Gastroesophageal sphincter (tissue), 4 donors: ENCODE results near the gene CNIH2. TPM values are rescaled to one million over a fixed set of nuclear protein-coding genes. Genes with fewer than 3 reads are reported as not detected.
A peak's percentile ranks its signal among the peaks of the same experiment; 100 is the strongest.

ENCODE experiments used
- ATAC-seq: fragments of 150-250 bp; one replicate; pipeline ENCODE4 v1.9.1; 2016; ENCODE audit warnings: mild to moderate bottlenecking, moderate library complexity
- H3K27ac ChIP-seq, 4 donors: fragments of 200-600 bp; sonication (generic) in 3 of 4; 1 replicate in 3 of 4; 2 replicates in 1 of 4; pipeline ENCODE4 v1.5.1; 2016 to 2019
- H3K27me3 ChIP-seq: fragments of 200-600 bp; sonication (generic); one replicate; pipeline ENCODE4 v1.5.1; 2019
- H3K36me3 ChIP-seq, 2 donors: fragments of 200-600 bp; sonication (generic); one replicate each; pipeline ENCODE4 v1.5.1; 2019; ENCODE audit warnings: control low read depth in 1 of 2
- H3K4me1 ChIP-seq, 3 donors: fragments of 200-600 bp; sonication (generic); 1 replicate in 2 of 3; 2 replicates in 1 of 3; pipeline ENCODE4 v1.5.1; 2016 to 2019; ENCODE audit warnings: control low read depth in 2 of 3
- H3K4me3 ChIP-seq, 2 donors: fragments of 200-600 bp; sonication (generic); one replicate each; pipeline ENCODE4 v1.5.1; 2019; ENCODE audit warnings: mild to moderate bottlenecking in 1 of 2, moderate library complexity in 1 of 2
- H3K9me3 ChIP-seq, 3 donors: fragments of 200-600 bp; sonication (generic); one replicate each; pipeline ENCODE4 v1.5.1; 2017 to 2019; ENCODE audit warnings: control low read depth in 2 of 3
- CTCF ChIP-seq, 4 experiments: fragments of 200-600 bp in 2 of 4; fragments of 450-650 bp in 2 of 4; sonication (generic) in 1 of 4; IDR thresholded peaks; one replicate each; pipeline ENCODE4 v1.5.1; 2017 to 2019; ENCODE audit warnings: antibody characterized with exemption in 4 of 4, mild to moderate bottlenecking in 2 of 4, moderate library complexity in 2 of 4
- EP300 ChIP-seq: sonication (generic); formaldehyde crosslinking; IDR thresholded peaks from one replicate; pipeline ENCODE4 v1.6.1; 2017; ENCODE audit warnings: antibody characterized with exemption, mild to moderate bottlenecking
- POLR2A ChIP-seq, 2 donors: fragments of 450-650 bp; IDR thresholded peaks; one replicate each; pipeline ENCODE4 v1.6.1; 2017; ENCODE audit warnings: antibody characterized with exemption in 2 of 2, mild to moderate bottlenecking in 2 of 2, moderate library complexity in 1 of 2
- POLR2AphosphoS5 ChIP-seq: sonication (generic); formaldehyde crosslinking; IDR thresholded peaks from one replicate; pipeline ENCODE4 v1.6.1; 2017; ENCODE audit warnings: antibody characterized with exemption
- WGBS, 2 donors: methylation state at CpG; one replicate each; pipeline ENCODE4 v1.1.5; 2018; ENCODE audit warnings: low coverage in 1 of 2; 5-methylcytosine and 5-hydroxymethylcytosine counted together
- total RNA-seq, 4 donors: library from RNA; depleted of rRNA; stranded (reverse); fragments of >200 nt; gene quantifications; one replicate each; pipeline ENCODE4 v1.1.0, GENCODE V29; 2016

Gene CNIH2
- total RNA-seq, 4 donors from 2014 or later, result 1.1 TPM; not detected in 3

GRCh38 chr11:66313321-66314185 is 35.6 kb downstream of the CNIH2 start:
- peak overlapping the region; percentile 21 to 96 (median 92) for H3K27ac ChIP-seq
- ATAC-seq, result no peak
- H3K36me3 ChIP-seq, result no peaks in the 10 kb centered on the region
- WGBS, 2 donors, result 44 to 83% methylated on average over 3 to 5 of the region's 38 CpGs
- H3K4me1 ChIP-seq, result peaks cover 0 to 68% (median 28%) of the 10 kb centered on the region in 3 donors
- H3K4me3 ChIP-seq, result peak overlapping the region; percentile 7 to 55
- no peak for TF ChIP-seq POLR2A (IDR thresholded peaks at IDR 0.05)
- TF ChIP-seq CTCF (IDR thresholded peaks at IDR 0.05), result no peak
- TF ChIP-seq EP300, result no peak
- no peak for TF ChIP-seq POLR2AphosphoS5
- H3K9me3 ChIP-seq, result no peaks in the 10 kb centered on the region
- peaks cover 10% of the 10 kb centered on the region for H3K27me3 ChIP-seq

- WGBS, 2 donors, result 50 to 83% methylated on average over 1 of the region's 1 CpG
- H3K9me3 ChIP-seq, result no peaks in the 10 kb centered on the region
- TF ChIP-seq CTCF (IDR thresholded peaks at IDR 0.05), result no peak
- no peak for TF ChIP-seq EP300
- TF ChIP-seq POLR2A (IDR thresholded peaks at IDR 0.05), result no peak
- no peak for TF ChIP-seq POLR2AphosphoS5
- peaks cover 0 to 72% (median 33%) of the 10 kb centered on the region in 3 donors for H3K4me1 ChIP-seq
- H3K4me3 ChIP-seq, result peak overlapping the region in 1 of 2 donors; percentile 55
- peaks cover 10% of the 10 kb centered on the region for H3K27me3 ChIP-seq
- peak overlapping the region in 3 of 4 donors; percentile 91 to 96 (median 92) for H3K27ac ChIP-seq
- no peaks in the 10 kb centered on the region for H3K36me3 ChIP-seq
- no peak for ATAC-seq
These were observed 36.2 kb downstream of the CNIH2 start for GRCh38 chr11:66314186-66314501.

- Histone ChIP-seq H3K36me3 (no peaks in the 10 kb centered on the region), H3K27me3 (peaks cover 10% of the 10 kb centered on the region), H3K4me1 (peaks cover 0 to 72% (median 33%) of the 10 kb centered on the region in 3 donors), H3K9me3 (no peaks in the 10 kb centered on the region), H3K27ac (peak overlapping the region in 3 of 4 donors; percentile 91 to 96 (median 92)), H3K4me3 (peak overlapping the region in 1 of 2 donors; percentile 55)
- no peak for ATAC-seq
- TF ChIP-seq CTCF (IDR thresholded peaks at IDR 0.05) (no peak), EP300 (no peak), POLR2A (IDR thresholded peaks at IDR 0.05) (no peak), POLR2AphosphoS5 (no peak)
- WGBS, 2 donors, result 68 to 79% methylated on average over 3 to 8 of the region's 17 CpGs
These were observed 36.9 kb downstream of the CNIH2 start for GRCh38 chr11:66314561-66315497.

GRCh38 chr11:66315498-66315885 is 37.5 kb downstream of the CNIH2 start:
- peaks cover 0 to 72% (median 33%) of the 10 kb centered on the region in 3 donors for H3K4me1 ChIP-seq
- TF ChIP-seq POLR2A (IDR thresholded peaks at IDR 0.05) (no peak), CTCF (IDR thresholded peaks at IDR 0.05) (no peak), EP300 (no peak), POLR2AphosphoS5 (no peak)
- no peak for ATAC-seq
- H3K9me3 ChIP-seq, result no peaks in the 10 kb centered on the region
- peak overlapping the region; percentile 34 to 55 for H3K4me3 ChIP-seq
- WGBS, 2 donors, result 62 to 80% methylated on average over 6 to 11 of the region's 14 CpGs
- no peaks in the 10 kb centered on the region for H3K36me3 ChIP-seq
- H3K27ac ChIP-seq, result peak overlapping the region in 3 of 4 donors; percentile 91 to 96 (median 92)
- H3K27me3 ChIP-seq, result peaks cover 10% of the 10 kb centered on the region
